Upper lobe of right lung (tissue), 1 donor: ENCODE results near the gene PIK3C3. TPM values are rescaled to one million over a fixed set of nuclear protein-coding genes. Genes with fewer than 3 reads are reported as not detected.

Source experiments
- ATAC-seq: fragments of 200-7000 bp; cut with Tn5 transposase; one replicate; pipeline ENCODE4 v1.9.1; 2020; ENCODE audit warnings: mild to moderate bottlenecking, moderate library complexity
- DNase-seq: peaks from one replicate; pipeline ENCODE4 v3.0.0-alpha.2; 2020
- H3K27ac ChIP-seq: fragments of 200-600 bp; one replicate; pipeline ENCODE4 v1.8.0; 2022
- H3K27me3 ChIP-seq: fragments of 200-600 bp; one replicate; pipeline ENCODE4 v1.8.0; 2022; ENCODE audit warnings: mild to moderate bottlenecking
- H3K36me3 ChIP-seq: fragments of 200-600 bp; one replicate; pipeline ENCODE4 v1.8.0; 2022
- H3K4me1 ChIP-seq: fragments of 200-600 bp; one replicate; pipeline ENCODE4 v1.8.0; 2022
- H3K4me3 ChIP-seq: fragments of 200-600 bp; one replicate; pipeline ENCODE4 v1.8.0; 2022; ENCODE audit warnings: mild to moderate bottlenecking
- H3K9me3 ChIP-seq: fragments of 200-600 bp; one replicate; pipeline ENCODE4 v1.8.0; 2022
- CTCF ChIP-seq: fragments of 200-600 bp; IDR thresholded peaks from one replicate; pipeline ENCODE4 v1.8.0; 2022; ENCODE audit warnings: antibody characterized with exemption
- intact Hi-C: fragments of 100-400 bp; cut with DNase I; formaldehyde crosslinking; loops from one replicate; pipeline ENCODE4 v1.11.0; 2022
- total RNA-seq: library from RNA; stranded (reverse); fragmentation: NEBNext Ultra II Directional; extraction: Animal tissue kit (Norgen Biotek cat#: 25700); gene quantifications from one replicate; pipeline ENCODE4 v1.2.1, GENCODE V29; 2021
- donor health status: DM: no; HTN: yes; CAD: no; lungs with severe emphysema.

The PIK3C3 gene
- total RNA-seq, 1 donor from 2014 or later: 54.2 TPM

GRCh38 chr18:41992066-41992465 is 37.0 kb downstream of the PIK3C3 start:
- TF ChIP-seq CTCF: no peak
- Histone ChIP-seq H3K4me3 (no peak overlapping the region), H3K4me1 (no peaks in the 10 kb centered on the region), H3K9me3 (no peaks in the 10 kb centered on the region), H3K36me3 (peaks cover 66% of the 10 kb centered on the region), H3K27me3 (no peaks in the 10 kb centered on the region), H3K27ac (no peak overlapping the region)
- ATAC-seq (no peak), DNase-seq (no peak)
- intact Hi-C loops: no loop called here

GRCh38 chr18:41992703-41993102 is 37.7 kb downstream of the PIK3C3 start:
- H3K27ac ChIP-seq: no peak overlapping the region
- H3K4me1 ChIP-seq: no peaks in the 10 kb centered on the region
- intact Hi-C loops: no loop called here
- no peaks in the 10 kb centered on the region for H3K27me3 ChIP-seq
- peaks cover 73% of the 10 kb centered on the region for H3K36me3 ChIP-seq
- no peak for TF ChIP-seq CTCF
- no peaks in the 10 kb centered on the region for H3K9me3 ChIP-seq
- no peak overlapping the region for H3K4me3 ChIP-seq
- no peak for DNase-seq
- no peak for ATAC-seq

GRCh38 chr18:41993151-41993550 is 38.1 kb downstream of the PIK3C3 start:
- DNase-seq: no peak
- no peak overlapping the region for H3K27ac ChIP-seq
- intact Hi-C loops: no loop called here
- H3K27me3 ChIP-seq: no peaks in the 10 kb centered on the region
- no peaks in the 10 kb centered on the region for H3K4me1 ChIP-seq
- no peak for TF ChIP-seq CTCF
- ATAC-seq: no peak
- H3K4me3 ChIP-seq: no peak overlapping the region
- peaks cover 77% of the 10 kb centered on the region for H3K36me3 ChIP-seq
- H3K9me3 ChIP-seq: no peaks in the 10 kb centered on the region

- intact Hi-C loops: no loop called here
- no peaks in the 10 kb centered on the region for H3K27me3 ChIP-seq
- DNase-seq: no peak
- peaks cover 80% of the 10 kb centered on the region for H3K36me3 ChIP-seq
- no peaks in the 10 kb centered on the region for H3K4me1 ChIP-seq
- H3K4me3 ChIP-seq: no peak overlapping the region
- ATAC-seq: no peak
- no peaks in the 10 kb centered on the region for H3K9me3 ChIP-seq
- H3K27ac ChIP-seq: no peak overlapping the region
- TF ChIP-seq CTCF: no peak
Observed at GRCh38 chr18:41996020-41996419, 41.0 kb downstream of the PIK3C3 start.

GRCh38 chr18:41999751-42000150 is 44.7 kb downstream of the PIK3C3 start:
- no peak for TF ChIP-seq CTCF
- H3K9me3 ChIP-seq: no peaks in the 10 kb centered on the region
- H3K27me3 ChIP-seq: no peaks in the 10 kb centered on the region
- DNase-seq (no peak), ATAC-seq (no peak)
- H3K4me1 ChIP-seq: no peaks in the 10 kb centered on the region
- intact Hi-C loops: no loop called here
- no peak overlapping the region for H3K27ac ChIP-seq
- H3K4me3 ChIP-seq: no peak overlapping the region
- peaks cover 92% of the 10 kb centered on the region for H3K36me3 ChIP-seq

- no peaks in the 10 kb centered on the region for H3K4me1 ChIP-seq
- no peak for TF ChIP-seq CTCF
- no peak overlapping the region for H3K4me3 ChIP-seq
- H3K9me3 ChIP-seq: no peaks in the 10 kb centered on the region
- intact Hi-C loops: no loop called here
- ATAC-seq (no peak), DNase-seq (no peak)
- H3K36me3 ChIP-seq: peaks cover 89% of the 10 kb centered on the region
- H3K27me3 ChIP-seq: no peaks in the 10 kb centered on the region
- no peak overlapping the region for H3K27ac ChIP-seq
Observed at GRCh38 chr18:42001801-42002200, 46.8 kb downstream of the PIK3C3 start.
